Thoracic aorta (tissue), 2 donors: ENCODE results near the gene SORL1. TPM values are rescaled to one million over a fixed set of nuclear protein-coding genes. Genes with fewer than 3 reads are reported as not detected.

Experiments used
- ATAC-seq: fragments of 150-250 bp; one replicate; pipeline ENCODE4 v1.8.0; 2017; ENCODE audit warnings: low read depth; ENCODE audit not compliant: insufficient number of reproducible peaks, low FRiP score
- DNase-seq: peaks from one replicate; pipeline ENCODE4 v3.0.0-alpha.2; 2020; ENCODE audit warnings: low spot score
- H3K27ac ChIP-seq, 2 donors: fragments of 200-600 bp; sonication (generic); 1 replicate in 1 of 2; 2 replicates in 1 of 2; pipeline ENCODE4 v1.5.1; 2016; ENCODE audit warnings: mild to moderate bottlenecking in 2 of 2, moderate library complexity in 2 of 2
- H3K27me3 ChIP-seq: fragments of 200-600 bp; sonication (generic); replicated peaks from 2 replicates; pipeline ENCODE4 v1.6.0; 2016; ENCODE audit warnings: mild to moderate bottlenecking; ENCODE audit not compliant: insufficient read depth
- H3K36me3 ChIP-seq: fragments of 200-600 bp; sonication (generic); one replicate; pipeline ENCODE4 v1.5.1; 2016
- H3K4me1 ChIP-seq, 2 donors: fragments of 200-600 bp; sonication (generic); 1 replicate in 1 of 2; 2 replicates in 1 of 2; pipeline versions ENCODE4 v1.5.1 to v1.6.0; 2016; ENCODE audit warnings: low read depth in 2 of 2, mild to moderate bottlenecking in 1 of 2; ENCODE audit not compliant: control insufficient read depth in 1 of 2
- H3K4me3 ChIP-seq: fragments of 200-600 bp; sonication (generic); 2 replicates; pipeline ENCODE4 v1.5.1; 2016; ENCODE audit warnings: mild to moderate bottlenecking
- H3K9me3 ChIP-seq: fragments of 200-600 bp; sonication (generic); 2 replicates; pipeline ENCODE4 v1.5.1; 2016
- CTCF ChIP-seq: fragments of 200-600 bp; sonication (generic); IDR thresholded peaks from one replicate; pipeline ENCODE4 v1.5.1; 2019; ENCODE audit warnings: antibody characterized with exemption
- total RNA-seq, 2 donors: library from RNA; depleted of rRNA; stranded (reverse); fragments of >200 nt; gene quantifications; one replicate each; pipeline versions ENCODE4 v1.1.0 to v1.2.3, GENCODE V29; 2016

Gene SORL1
- total RNA-seq, 2 donors from 2014 or later = 26.9 to 33.0 TPM

GRCh38 chr11:121615501-121615900 lies 163.4 kb downstream of the SORL1 start:
- no peaks in the 10 kb centered on the region for H3K27me3 ChIP-seq
- no peaks in the 10 kb centered on the region for H3K4me1 ChIP-seq
- H3K27ac ChIP-seq = no peak overlapping the region
- no peak for DNase-seq
- H3K4me3 ChIP-seq = no peak overlapping the region
- TF ChIP-seq CTCF = no peak
- ATAC-seq = no peak
- no peaks in the 10 kb centered on the region for H3K9me3 ChIP-seq
- peaks cover 22% of the 10 kb centered on the region for H3K36me3 ChIP-seq

- peaks cover 20% of the 10 kb centered on the region for H3K36me3 ChIP-seq
- no peaks in the 10 kb centered on the region for H3K27me3 ChIP-seq
- TF ChIP-seq CTCF = no peak
- H3K27ac ChIP-seq = no peak overlapping the region
- no peak for ATAC-seq
- DNase-seq = no peak
- H3K4me3 ChIP-seq = no peak overlapping the region
- no peaks in the 10 kb centered on the region for H3K9me3 ChIP-seq
- H3K4me1 ChIP-seq = no peaks in the 10 kb centered on the region
Observed at GRCh38 chr11:121618516-121618915, 166.4 kb downstream of the SORL1 start.

- Histone ChIP-seq H3K4me1 (peaks cover 8 to 24% of the 10 kb centered on the region in 2 donors), H3K4me3 (no peak overlapping the region), H3K27ac (peak overlapping the region; percentile 5 to 40), H3K36me3 (peaks cover 5% of the 10 kb centered on the region), H3K9me3 (no peaks in the 10 kb centered on the region), H3K27me3 (no peaks in the 10 kb centered on the region)
- TF ChIP-seq CTCF = no peak
- DNase-seq = no peak
- peak; percentile 64 for ATAC-seq
Observed at GRCh38 chr11:121625777-121626506, 173.8 kb downstream of the SORL1 start.

GRCh38 chr11:121626507-121626875 lies 174.4 kb downstream of the SORL1 start:
- peaks cover 8 to 24% of the 10 kb centered on the region in 2 donors for H3K4me1 ChIP-seq
- H3K9me3 ChIP-seq = no peaks in the 10 kb centered on the region
- peak overlapping the region; percentile 5 to 40 for H3K27ac ChIP-seq
- no peak overlapping the region for H3K4me3 ChIP-seq
- ATAC-seq = no peak
- DNase-seq = no peak
- no peaks in the 10 kb centered on the region for H3K27me3 ChIP-seq
- no peak for TF ChIP-seq CTCF
- peaks cover 4% of the 10 kb centered on the region for H3K36me3 ChIP-seq

GRCh38 chr11:121626980-121627379 lies 174.9 kb downstream of the SORL1 start:
- no peak for DNase-seq
- Histone ChIP-seq H3K4me1 (peaks cover 8 to 24% of the 10 kb centered on the region in 2 donors), H3K27ac (no peak overlapping the region), H3K27me3 (no peaks in the 10 kb centered on the region), H3K36me3 (peaks cover 4% of the 10 kb centered on the region), H3K9me3 (no peaks in the 10 kb centered on the region), H3K4me3 (no peak overlapping the region)
- TF ChIP-seq CTCF = no peak
- ATAC-seq = no peak
